GM18867 (cell line): Measurements from ENCODE around the gene MYRIP.
"Not testable (repeated sequence)": the region's sequence is repeated elsewhere in the genome, so short reads cannot be mapped to it uniquely, and the experiment has no call there.

Experiments used
- ATAC-seq: cut with Tn5 transposase; IDR thresholded peaks from one replicate; pipeline ENCODE4 v1.9.1; 2021; ENCODE audit warnings: mild to moderate bottlenecking, moderate library complexity; ENCODE audit not compliant: unreplicated experiment

The MYRIP gene

DNA sequence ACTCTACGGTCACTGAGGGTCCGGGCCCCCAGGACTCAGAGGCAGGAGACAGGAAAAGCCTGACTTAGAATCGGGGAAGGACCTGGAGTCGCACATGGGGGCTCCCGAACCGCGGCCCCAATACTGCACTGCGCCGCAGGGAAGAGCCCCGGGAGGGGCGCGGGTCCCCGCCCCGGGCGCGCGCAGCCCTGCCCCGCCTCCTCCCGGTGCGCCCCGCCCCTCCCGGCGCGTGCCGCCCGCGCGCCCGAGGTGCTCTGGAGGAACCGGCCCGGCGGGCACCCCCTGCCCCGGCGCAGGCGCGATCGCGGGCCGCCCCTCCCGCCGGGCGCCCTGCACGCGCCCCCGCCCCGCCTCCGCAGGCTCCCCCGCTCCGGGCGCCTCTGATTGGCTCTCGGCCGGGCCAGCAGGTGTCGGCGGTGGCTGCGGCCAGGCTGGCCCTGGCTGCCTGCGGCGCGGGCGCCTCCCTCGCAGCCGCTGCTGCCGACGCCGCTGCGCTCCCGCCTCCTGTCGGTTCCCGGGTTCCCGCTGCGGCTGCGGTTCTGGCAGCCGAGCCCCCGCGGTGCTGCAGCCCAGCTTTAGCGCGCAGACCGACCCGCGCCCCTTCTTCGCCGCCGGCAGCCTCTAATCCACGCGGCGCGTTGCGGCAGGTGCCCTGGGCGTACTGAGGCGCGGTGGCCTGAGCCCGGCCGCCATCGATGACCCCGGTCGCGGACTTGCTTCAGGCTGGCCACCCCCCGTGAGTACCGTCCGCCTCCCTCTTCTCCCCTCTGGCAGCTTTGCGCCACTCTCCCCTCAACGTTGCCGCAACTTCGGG lies at the start of gene MYRIP:
Gene MYRIP, plus strand, starts transcription at position 429 of the 814 bp plus-strand sequence. CDS start 91,208 bp downstream, outside the sequence.
- ATAC-seq, result peak; percentile 85

GRCh38 chr3:39760325-39760724 lies 49.1 kb upstream of the MYRIP start:
- ATAC-seq, result no peak

- no peak for ATAC-seq
Measured at GRCh38 chr3:39762537-39763070, 46.8 kb upstream of the MYRIP start.

DNA sequence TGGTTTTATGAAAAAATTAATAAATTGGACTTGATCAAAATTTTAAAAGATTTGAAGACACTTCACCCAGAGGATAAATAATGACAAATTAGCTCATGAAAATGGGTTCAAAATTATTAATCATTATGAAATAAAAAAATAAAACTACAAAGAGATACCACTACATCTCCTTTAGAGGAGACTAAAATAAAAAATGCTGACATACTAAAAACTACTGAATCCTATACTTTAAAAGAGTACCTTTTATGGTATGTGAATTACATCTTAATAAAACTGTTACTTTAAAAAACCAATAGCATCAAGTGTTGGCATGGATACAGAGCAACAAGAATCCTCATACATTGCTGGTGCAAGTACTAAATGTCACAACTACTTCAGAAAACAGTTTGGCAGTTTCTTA lies 46.0 kb upstream of the MYRIP start:
- no peak for ATAC-seq

DNA sequence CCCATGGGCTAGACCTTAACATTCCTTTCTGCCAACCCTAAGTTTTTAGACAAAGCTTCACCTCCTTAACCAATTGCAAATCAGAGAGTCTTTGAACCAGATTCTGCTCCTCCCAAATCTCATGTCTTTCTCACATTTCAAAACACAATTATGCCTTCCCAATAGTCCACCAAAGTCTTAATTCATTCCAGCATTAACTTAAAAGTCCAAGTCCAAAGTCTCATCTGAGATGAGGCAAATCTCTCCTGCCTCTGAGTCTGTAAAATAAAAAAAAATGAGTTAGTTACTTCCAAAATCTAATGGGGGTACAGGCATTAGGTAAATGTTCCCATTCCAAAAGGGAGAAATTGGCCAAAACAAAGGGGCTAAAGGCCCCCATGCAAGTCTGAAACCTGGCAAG lies 43.8 kb upstream of the MYRIP start:
- no peak for ATAC-seq

GRCh38 chr3:39766433-39766832 lies 43.0 kb upstream of the MYRIP start:
- ATAC-seq, result no peak

DNA sequence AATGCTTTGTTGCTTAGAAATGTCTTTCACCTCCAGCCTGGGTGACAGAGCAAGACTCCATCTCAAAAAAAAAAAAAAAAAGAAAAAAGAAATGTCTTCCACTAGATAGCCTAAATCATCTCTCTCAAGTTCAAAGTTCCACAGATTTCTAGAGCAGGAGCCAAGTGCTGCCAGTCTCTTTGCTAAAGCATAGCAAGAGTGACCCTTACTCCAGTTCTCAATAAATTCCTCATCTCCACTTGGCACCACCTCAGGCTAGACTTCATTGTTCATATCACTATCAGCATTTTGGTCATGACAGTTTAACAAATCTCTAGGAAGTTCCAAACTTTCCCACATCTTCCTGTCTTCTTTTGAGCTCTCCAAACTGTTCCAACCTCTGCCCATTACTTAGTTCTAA lies 42.5 kb upstream of the MYRIP start:
- not testable (repeated sequence) for ATAC-seq

GRCh38 chr3:39778168-39778567 lies 31.2 kb upstream of the MYRIP start:
- ATAC-seq, result not testable (repeated sequence)

- ATAC-seq, result no peak
Measured at GRCh38 chr3:39779511-39780230, 29.7 kb upstream of the MYRIP start.

DNA sequence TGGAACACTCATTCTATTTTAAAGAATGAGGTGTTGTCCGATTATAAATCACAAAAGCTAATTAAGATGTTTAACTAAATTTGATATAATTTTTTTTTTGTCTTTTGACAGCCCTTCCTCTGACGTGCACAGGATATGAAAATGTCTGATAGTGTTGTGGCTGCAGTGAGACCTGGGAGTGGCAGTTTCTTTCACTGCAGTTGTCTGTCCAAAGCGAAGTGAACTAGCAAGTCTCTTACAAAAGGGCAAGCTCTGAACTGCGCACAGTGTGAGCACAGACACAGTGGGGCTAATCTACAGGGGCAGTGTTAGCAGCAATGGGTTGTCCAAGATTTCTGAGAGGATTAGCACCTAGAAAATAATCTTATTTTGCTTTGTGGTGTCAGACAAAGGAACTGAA lies 29.1 kb upstream of the MYRIP start:
- ATAC-seq, result no peak

- ATAC-seq, result no peak
Measured at GRCh38 chr3:39781025-39781424, 28.4 kb upstream of the MYRIP start.

DNA sequence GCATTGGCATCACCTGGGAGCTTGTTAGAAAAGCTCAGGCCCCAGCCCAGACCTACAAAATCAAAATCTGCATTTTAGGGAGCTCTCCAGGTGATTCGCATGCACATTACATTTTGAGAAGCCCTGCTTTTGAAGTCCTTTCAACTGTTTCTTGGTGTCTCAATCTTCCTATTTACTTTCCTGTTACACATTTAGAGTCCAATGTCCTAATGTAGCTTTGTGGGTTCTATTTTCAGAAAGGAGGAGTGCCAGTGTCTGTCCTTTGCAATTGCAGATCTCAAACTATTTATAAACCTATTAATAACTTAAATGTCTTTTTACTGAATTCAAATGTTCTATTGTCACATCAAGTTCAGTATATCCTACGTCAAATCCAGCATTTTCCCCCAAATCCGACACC lies 27.8 kb upstream of the MYRIP start:
- no peak for ATAC-seq

DNA sequence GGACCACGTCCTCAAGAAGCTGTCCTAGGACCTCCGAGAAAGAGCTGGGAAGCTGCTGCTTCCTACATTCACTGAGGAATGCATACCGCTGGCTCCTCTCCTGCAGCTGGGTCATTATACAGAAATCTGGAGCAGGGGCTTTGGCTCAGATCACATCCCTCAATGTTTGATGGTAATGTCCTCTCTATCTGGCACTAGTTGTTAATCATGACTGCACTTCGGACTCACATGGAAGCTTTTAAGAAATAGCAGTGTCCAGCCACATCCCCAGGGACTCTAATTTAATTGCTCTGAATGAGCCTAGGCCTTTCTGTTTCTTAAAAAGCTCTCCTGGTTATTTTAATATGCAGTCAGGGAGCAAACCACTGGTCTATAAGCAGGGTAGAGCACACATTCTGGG lies 25.7 kb upstream of the MYRIP start:
- no peak for ATAC-seq

GRCh38 chr3:39784922-39785321 lies 24.5 kb upstream of the MYRIP start:
- no peak for ATAC-seq

DNA sequence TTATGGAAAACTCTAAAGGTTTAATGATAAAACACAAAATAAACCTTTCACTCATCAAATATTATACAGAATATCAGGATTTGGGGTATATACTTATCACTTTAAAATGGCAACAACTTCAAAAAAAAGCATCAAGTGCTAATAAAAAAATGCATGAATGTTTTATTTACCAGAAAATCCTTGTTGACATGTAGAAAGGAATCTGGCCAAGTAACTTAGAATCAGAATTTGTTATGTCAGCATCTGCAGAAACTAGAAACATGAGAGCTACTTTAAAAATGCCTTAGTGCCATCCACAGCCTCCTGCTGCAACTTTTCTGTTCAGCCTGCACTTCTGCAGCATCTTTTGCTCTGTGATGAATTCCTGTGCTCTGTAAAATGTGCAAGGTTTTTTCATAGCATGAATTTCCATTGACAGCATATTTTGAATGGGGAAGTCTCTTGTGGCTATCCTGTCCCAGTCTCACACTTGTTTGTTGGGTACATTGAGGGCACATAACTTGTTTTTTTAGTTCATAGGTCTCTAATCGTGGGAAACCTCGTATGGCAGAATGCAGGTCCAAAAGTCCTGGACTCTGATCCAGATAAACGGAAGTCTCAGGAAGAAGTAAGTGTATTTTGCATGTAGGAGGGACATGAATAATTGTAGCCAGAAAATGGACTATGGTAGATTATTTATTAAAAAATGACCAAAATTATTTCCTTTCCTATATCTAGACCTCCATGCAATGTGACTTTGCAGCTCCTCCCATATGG lies 21.1 kb upstream of the MYRIP start:
- ATAC-seq, result no peak

DNA sequence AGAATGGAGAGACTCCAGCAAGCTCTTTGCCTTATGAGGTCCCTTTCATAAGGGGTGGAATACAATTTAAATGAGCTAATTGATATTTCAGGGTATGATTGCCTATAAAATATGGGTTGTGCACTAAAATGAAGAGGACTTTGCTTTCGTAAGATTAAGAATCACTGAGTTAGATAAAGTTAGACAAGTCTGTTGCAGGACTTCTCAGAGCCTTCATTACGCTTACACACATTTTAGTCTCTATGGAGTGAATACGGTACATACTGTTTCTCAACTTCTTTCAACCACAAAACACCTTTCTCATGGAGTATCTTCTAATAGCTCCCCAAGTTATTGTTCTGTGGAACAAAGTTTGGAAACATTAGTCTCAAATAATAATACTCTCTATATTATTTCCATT lies 17.8 kb upstream of the MYRIP start:
- no peak for ATAC-seq

- no peak for ATAC-seq
Measured at GRCh38 chr3:39794880-39795279, 14.5 kb upstream of the MYRIP start.

- no peak for ATAC-seq
Measured at GRCh38 chr3:39801216-39801615, 8.2 kb upstream of the MYRIP start.

- not testable (repeated sequence) for ATAC-seq
Measured at GRCh38 chr3:39802486-39802885, 6.9 kb upstream of the MYRIP start.

DNA sequence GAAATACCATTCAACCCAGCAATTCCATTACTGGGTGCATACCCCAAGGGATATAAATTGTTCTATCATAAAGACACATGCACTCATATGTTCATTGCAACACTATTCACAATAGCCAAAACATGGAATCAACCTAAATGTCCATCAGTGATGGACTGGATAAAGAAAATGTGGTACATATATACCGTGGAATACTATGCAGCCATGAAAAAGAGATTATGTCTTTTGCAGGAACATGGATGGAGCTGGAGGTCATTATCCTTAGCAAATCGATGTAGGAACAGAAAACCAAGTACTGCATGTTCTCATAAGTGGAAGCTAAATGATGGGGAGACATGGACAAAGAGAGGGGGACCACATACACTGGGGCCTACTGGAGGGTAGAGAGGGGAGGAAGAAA lies 5.5 kb upstream of the MYRIP start:
- no peak for ATAC-seq

DNA sequence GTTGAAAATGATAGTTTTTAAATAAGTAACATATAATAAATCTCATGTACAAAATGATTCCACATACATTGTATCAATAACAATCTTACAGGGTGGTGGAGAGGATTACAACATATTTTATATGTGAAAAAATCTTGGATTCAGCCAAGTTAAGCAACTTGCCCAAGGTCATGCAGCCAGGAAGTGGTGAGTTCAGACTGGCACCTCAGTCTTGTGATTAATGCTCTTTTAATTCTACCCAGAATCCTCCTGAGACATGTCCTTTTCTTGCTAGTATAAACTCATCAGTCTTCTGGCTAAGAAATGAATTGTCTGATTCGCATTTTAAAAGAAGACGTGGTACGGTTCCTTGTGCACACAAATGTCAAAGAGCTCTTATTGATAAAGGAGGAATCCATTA lies 4.5 kb upstream of the MYRIP start:
- no peak for ATAC-seq
